Transverse colon (tissue), 4 donors: Measurements from ENCODE around the gene SLC24A3.

Experiments used
- POLR2AphosphoS5 ChIP-seq, 3 donors: sonication (generic); formaldehyde crosslinking; IDR thresholded peaks; one replicate each; pipeline ENCODE4 v1.6.1; 2016; ENCODE audit warnings: antibody characterized with exemption in 3 of 3
- TF ChIP-seq, protein P1 (sequence below), 5 experiments: fragments of 200-600 bp in 3 of 5; fragments of 450-650 bp in 2 of 5; sonication (generic) in 3 of 5; IDR thresholded peaks; 1 replicate in 2 of 5; 2 replicates in 3 of 5; pipeline ENCODE4 v1.5.1; 2016 to 2017; ENCODE audit warnings: antibody characterized with exemption in 5 of 5, inconsistent platforms in 3 of 5, mild to moderate bottlenecking in 2 of 5, moderate library complexity in 1 of 5

DNA sequence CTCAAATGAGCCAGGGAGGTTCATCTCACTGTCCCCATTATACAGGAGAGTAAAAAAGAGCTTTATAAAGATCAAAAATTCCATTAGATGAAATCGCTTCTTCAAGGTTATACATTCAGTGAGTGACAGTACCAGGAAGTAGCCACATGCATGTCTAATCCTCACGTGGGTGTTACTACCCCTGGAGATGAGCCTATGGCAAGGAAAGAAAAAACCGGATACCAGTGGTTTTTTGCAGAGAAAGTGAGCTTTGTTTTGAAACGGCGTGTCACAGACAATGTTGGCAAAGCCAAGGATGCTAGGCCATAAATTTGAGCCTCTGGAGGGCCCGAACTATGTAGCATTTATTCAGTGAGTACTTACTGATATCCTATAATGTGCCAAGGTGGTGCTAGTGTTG is 330.7 kb downstream of the SLC24A3 start:
- TF ChIP-seq POLR2AphosphoS5 (IDR thresholded peaks at IDR 0.05): no peak
- TF ChIP-seq, protein P1, sequence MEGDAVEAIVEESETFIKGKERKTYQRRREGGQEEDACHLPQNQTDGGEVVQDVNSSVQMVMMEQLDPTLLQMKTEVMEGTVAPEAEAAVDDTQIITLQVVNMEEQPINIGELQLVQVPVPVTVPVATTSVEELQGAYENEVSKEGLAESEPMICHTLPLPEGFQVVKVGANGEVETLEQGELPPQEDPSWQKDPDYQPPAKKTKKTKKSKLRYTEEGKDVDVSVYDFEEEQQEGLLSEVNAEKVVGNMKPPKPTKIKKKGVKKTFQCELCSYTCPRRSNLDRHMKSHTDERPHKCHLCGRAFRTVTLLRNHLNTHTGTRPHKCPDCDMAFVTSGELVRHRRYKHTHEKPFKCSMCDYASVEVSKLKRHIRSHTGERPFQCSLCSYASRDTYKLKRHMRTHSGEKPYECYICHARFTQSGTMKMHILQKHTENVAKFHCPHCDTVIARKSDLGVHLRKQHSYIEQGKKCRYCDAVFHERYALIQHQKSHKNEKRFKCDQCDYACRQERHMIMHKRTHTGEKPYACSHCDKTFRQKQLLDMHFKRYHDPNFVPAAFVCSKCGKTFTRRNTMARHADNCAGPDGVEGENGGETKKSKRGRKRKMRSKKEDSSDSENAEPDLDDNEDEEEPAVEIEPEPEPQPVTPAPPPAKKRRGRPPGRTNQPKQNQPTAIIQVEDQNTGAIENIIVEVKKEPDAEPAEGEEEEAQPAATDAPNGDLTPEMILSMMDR (IDR thresholded peaks at IDR 0.05): no peak
